ENCODE results near the gene EGLN1.

Gene EGLN1

GRCh38 chr1:231322880-231323530 lies 99.1 kb downstream of the EGLN1 start:
- in situ Hi-C loops (cut with HindIII; ENCODE audit: low pct_ligation_motif_present, low sequenced_read_pairs): no loop called here
- Histone ChIP-seq H3K36me3 (replicated peaks) (no peaks in the 10 kb centered on the region), H3K27ac (no peak overlapping the region), H3K4me3 (ENCODE audit: low read depth, low read length) (no peak overlapping the region), H3K27me3 (replicated peaks) (no peaks in the 10 kb centered on the region)
- DNase-seq: no peak
- peak; percentile 26 for TF ChIP-seq CTCF (IDR thresholded peaks at IDR 0.05; ENCODE audit: low read depth, low read length, missing control alignments)

- Histone ChIP-seq H3K36me3 (replicated peaks) (no peaks in the 10 kb centered on the region), H3K27ac (no peak overlapping the region), H3K27me3 (replicated peaks) (no peaks in the 10 kb centered on the region), H3K4me3 (ENCODE audit: low read depth, low read length) (no peak overlapping the region)
- TF ChIP-seq CTCF (IDR thresholded peaks at IDR 0.05; ENCODE audit: low read depth, low read length, missing control alignments): no peak
- DNase-seq: no peak
- in situ Hi-C loops (cut with HindIII; ENCODE audit: low pct_ligation_motif_present, low sequenced_read_pairs): no loop called here
Measured at GRCh38 chr1:231319080-231319479, 103.0 kb downstream of the EGLN1 start.

- Histone ChIP-seq H3K27me3 (replicated peaks) (no peaks in the 10 kb centered on the region), H3K27ac (no peak overlapping the region), H3K4me3 (ENCODE audit: low read depth, low read length) (no peak overlapping the region), H3K36me3 (replicated peaks) (no peaks in the 10 kb centered on the region)
- in situ Hi-C loops (cut with HindIII; ENCODE audit: low pct_ligation_motif_present, low sequenced_read_pairs): no loop called here
- no peak for TF ChIP-seq CTCF (IDR thresholded peaks at IDR 0.05; ENCODE audit: low read depth, low read length, missing control alignments)
- no peak for DNase-seq
Measured at GRCh38 chr1:231318568-231318967, 103.5 kb downstream of the EGLN1 start.

- Histone ChIP-seq H3K27me3 (replicated peaks) (no peaks in the 10 kb centered on the region), H3K36me3 (replicated peaks) (no peaks in the 10 kb centered on the region), H3K4me3 (ENCODE audit: low read depth, low read length) (no peak overlapping the region), H3K27ac (no peak overlapping the region)
- in situ Hi-C loops (cut with HindIII; ENCODE audit: low pct_ligation_motif_present, low sequenced_read_pairs): no loop called here
- no peak for DNase-seq
- TF ChIP-seq CTCF (IDR thresholded peaks at IDR 0.05; ENCODE audit: low read depth, low read length, missing control alignments): no peak
Measured at GRCh38 chr1:231318015-231318355, 104.1 kb downstream of the EGLN1 start.

- no peak for DNase-seq
- Histone ChIP-seq H3K4me3 (ENCODE audit: low read depth, low read length) (no peak overlapping the region), H3K27me3 (replicated peaks) (no peaks in the 10 kb centered on the region), H3K27ac (no peak overlapping the region), H3K36me3 (replicated peaks) (no peaks in the 10 kb centered on the region)
- TF ChIP-seq CTCF (IDR thresholded peaks at IDR 0.05; ENCODE audit: low read depth, low read length, missing control alignments): no peak
- in situ Hi-C loops (cut with HindIII; ENCODE audit: low pct_ligation_motif_present, low sequenced_read_pairs): no loop called here
Measured at GRCh38 chr1:231317306-231318014, 104.6 kb downstream of the EGLN1 start.

Data from brain microvascular endothelial cell (primary cell).